Vagina (tissue), 2 donors: ENCODE data around the gene PLEKHM2.

Experiments
- POLR2AphosphoS5 ChIP-seq, 2 donors: sonication (generic); formaldehyde crosslinking; IDR thresholded peaks; one replicate each; pipeline ENCODE4 v1.9.0; 2017; ENCODE audit warnings: antibody characterized with exemption in 2 of 2, mild to moderate bottlenecking in 2 of 2, low read depth in 1 of 2; ENCODE audit not compliant: insufficient read depth in 1 of 2
- TF ChIP-seq, protein P1 (sequence below), 3 experiments: fragments of 450-650 bp in 2 of 3; fragments of 200-600 bp in 1 of 3; sonication (generic) in 1 of 3; IDR thresholded peaks; one replicate each; pipeline ENCODE4 v1.5.1; 2017 to 2019; ENCODE audit warnings: antibody characterized with exemption in 3 of 3, mild to moderate bottlenecking in 2 of 3, moderate library complexity in 2 of 3

DNA sequence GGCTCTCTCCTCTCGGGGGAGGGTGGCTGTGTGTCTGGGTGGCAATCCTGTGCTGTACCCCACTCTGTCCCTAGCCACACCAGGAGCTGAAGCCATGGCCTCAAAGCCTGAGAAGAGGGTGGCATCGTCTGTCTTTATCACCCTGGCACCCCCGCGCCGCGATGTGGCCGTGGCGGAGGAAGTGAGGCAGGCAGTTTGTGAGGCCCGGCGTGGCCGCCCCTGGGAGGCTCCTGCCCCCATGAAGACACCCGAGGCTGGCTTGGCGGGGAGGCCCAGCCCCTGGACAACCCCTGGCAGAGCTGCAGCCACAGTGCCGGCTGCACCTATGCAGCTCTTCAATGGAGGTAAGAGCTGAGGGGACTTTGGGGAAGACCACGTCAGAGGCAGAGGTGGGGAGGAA lies 80.8 kb downstream of the PLEKHM2 start:
- TF ChIP-seq, protein P1, sequence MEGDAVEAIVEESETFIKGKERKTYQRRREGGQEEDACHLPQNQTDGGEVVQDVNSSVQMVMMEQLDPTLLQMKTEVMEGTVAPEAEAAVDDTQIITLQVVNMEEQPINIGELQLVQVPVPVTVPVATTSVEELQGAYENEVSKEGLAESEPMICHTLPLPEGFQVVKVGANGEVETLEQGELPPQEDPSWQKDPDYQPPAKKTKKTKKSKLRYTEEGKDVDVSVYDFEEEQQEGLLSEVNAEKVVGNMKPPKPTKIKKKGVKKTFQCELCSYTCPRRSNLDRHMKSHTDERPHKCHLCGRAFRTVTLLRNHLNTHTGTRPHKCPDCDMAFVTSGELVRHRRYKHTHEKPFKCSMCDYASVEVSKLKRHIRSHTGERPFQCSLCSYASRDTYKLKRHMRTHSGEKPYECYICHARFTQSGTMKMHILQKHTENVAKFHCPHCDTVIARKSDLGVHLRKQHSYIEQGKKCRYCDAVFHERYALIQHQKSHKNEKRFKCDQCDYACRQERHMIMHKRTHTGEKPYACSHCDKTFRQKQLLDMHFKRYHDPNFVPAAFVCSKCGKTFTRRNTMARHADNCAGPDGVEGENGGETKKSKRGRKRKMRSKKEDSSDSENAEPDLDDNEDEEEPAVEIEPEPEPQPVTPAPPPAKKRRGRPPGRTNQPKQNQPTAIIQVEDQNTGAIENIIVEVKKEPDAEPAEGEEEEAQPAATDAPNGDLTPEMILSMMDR (IDR thresholded peaks at IDR 0.05): no peak
- TF ChIP-seq POLR2AphosphoS5 (IDR thresholded peaks at IDR 0.05; ENCODE audit: insufficient read depth in 1 of 2, low read depth in 1 of 2): no peak
